IMR-90 (cell line): Measurements from ENCODE around the gene GABBR2. TPM values are rescaled to one million over a fixed set of nuclear protein-coding genes. Genes with fewer than 3 reads are reported as not detected.
A peak's percentile ranks its signal among the peaks of the same experiment; 100 is the strongest.

Source experiments
- ATAC-seq: fragments of 200-7000 bp; cut with Tn5 transposase; 2 replicates; pipeline ENCODE4 v1.9.1; 2020; ENCODE audit warnings: low read depth, mild to moderate bottlenecking, moderate library complexity
- BruUV-seq: library from RNA; stranded (reverse); fragments of 400-500 nt; replicated peaks from 2 replicates; lab custom pipeline; 2021; lab: Mats Ljungman, UMichigan
- CTCF ChIA-PET: fragments of 300-600 bp; formaldehyde crosslinking; extraction: SDS; loops from one replicate; lab custom pipeline; 2021; ENCODE audit warnings: antibody characterized with exemption; lab: Yijun Ruan, JAX
- POLR2A ChIA-PET: fragments of 300-600 bp; sonication (Branson Sonifier 250); formaldehyde crosslinking; loops from one replicate; lab custom pipeline; 2022; ENCODE audit warnings: antibody characterized with exemption; ENCODE audit not compliant: unreplicated experiment; lab: Charles Lee
- DNase-seq: peaks from one replicate; pipeline ENCODE4 v3.0.0; 2013
- H2AFZ ChIP-seq: replicated peaks from 2 replicates; pipeline ENCODE3; 2013; ENCODE audit warnings: low read length, mild to moderate bottlenecking; ENCODE audit not compliant: poor library complexity
- H2AK5ac ChIP-seq: 2 replicates; pipeline ENCODE4 v1.6.1; 2013; ENCODE audit warnings: low read depth, low read length, inconsistent platforms
- H2AK9ac ChIP-seq: replicated peaks from 2 replicates; pipeline ENCODE3; 2013; ENCODE audit warnings: mild to moderate bottlenecking, low read depth, low read length, moderate library complexity; ENCODE audit not compliant: poor library complexity
- H2BK120ac ChIP-seq: 2 replicates; pipeline ENCODE4 v1.6.1; 2013; ENCODE audit warnings: low read depth, low read length, inconsistent platforms
- H2BK15ac ChIP-seq: 3 replicates; pipeline ENCODE4 v1.6.1; 2013; ENCODE audit warnings: low read depth, low read length, inconsistent platforms
- H2BK20ac ChIP-seq: 2 replicates; pipeline ENCODE4 v1.6.1; 2013; ENCODE audit warnings: low read depth, mild to moderate bottlenecking, inconsistent platforms, low read length, moderate library complexity
- H2BK5ac ChIP-seq: 2 replicates; pipeline ENCODE4 v1.6.1; 2013; ENCODE audit warnings: mild to moderate bottlenecking, low read depth, low read length, inconsistent platforms; ENCODE audit not compliant: poor library complexity, severe bottlenecking
- H3K14ac ChIP-seq: replicated peaks from 2 replicates; pipeline ENCODE4 v1.6.1; 2013; ENCODE audit warnings: low read depth, low read length, inconsistent platforms
- H3K18ac ChIP-seq: 2 replicates; pipeline ENCODE4 v1.6.1; 2013; ENCODE audit warnings: low read depth, low read length, control low read depth
- H3K23ac ChIP-seq: 2 replicates; pipeline ENCODE4 v1.6.1; 2013; ENCODE audit warnings: low read depth, low read length, inconsistent platforms
- H3K27ac ChIP-seq: 2 replicates; pipeline ENCODE4 v1.5.1; 2013; ENCODE audit warnings: mild to moderate bottlenecking, control low read depth, low read length; ENCODE audit not compliant: insufficient read depth
- H3K27me3 ChIP-seq: 2 replicates; pipeline ENCODE4 v1.6.1; 2013; ENCODE audit warnings: low read length; ENCODE audit not compliant: control insufficient read depth, insufficient read depth
- H3K36me3 ChIP-seq: 2 replicates; pipeline ENCODE4 v1.6.1; 2013; ENCODE audit warnings: low read length, mixed read lengths; ENCODE audit not compliant: control insufficient read depth, insufficient read depth
- H3K4ac ChIP-seq: 2 replicates; pipeline ENCODE4 v1.6.1; 2013; ENCODE audit warnings: low read depth, low read length, inconsistent platforms
- H3K4me1 ChIP-seq: 2 replicates; pipeline ENCODE4 v1.6.1; 2013; ENCODE audit warnings: low read length, mixed read lengths; ENCODE audit not compliant: control insufficient read depth, insufficient read depth
- H3K4me2 ChIP-seq: 2 replicates; pipeline ENCODE4 v1.6.1; 2013; ENCODE audit warnings: low read depth, mild to moderate bottlenecking, control low read depth, low read length, moderate library complexity
- H3K4me3 ChIP-seq: 2 replicates; pipeline ENCODE4 v1.5.1; 2013; ENCODE audit warnings: low read depth, mild to moderate bottlenecking, control low read depth, low read length, moderate library complexity; ENCODE audit not compliant: insufficient read depth
- H3K56ac ChIP-seq: 2 replicates; pipeline ENCODE4 v1.6.1; 2013; ENCODE audit warnings: low read length, inconsistent platforms; ENCODE audit not compliant: insufficient read depth; ENCODE audit errors: extremely low read depth
- H3K79me1 ChIP-seq, 2 experiments: 2 replicates each; pipeline ENCODE4 v1.6.1; 2013; ENCODE audit warnings: low read length in 2 of 2, inconsistent platforms in 1 of 2, low read depth in 1 of 2
- H3K9ac ChIP-seq: 2 replicates; pipeline ENCODE4 v1.6.1; 2013; ENCODE audit warnings: low read depth, low read length, control low read depth
- H3K9me1 ChIP-seq: 2 replicates; pipeline ENCODE4 v1.6.1; 2013; ENCODE audit warnings: low read length, inconsistent platforms; ENCODE audit not compliant: insufficient read depth
- H3K9me3 ChIP-seq: 2 replicates; pipeline ENCODE4 v1.6.1; 2013; ENCODE audit warnings: low read length; ENCODE audit not compliant: control insufficient read depth, insufficient read depth
- H4K20me1 ChIP-seq: 2 replicates; pipeline ENCODE4 v1.6.1; 2013; ENCODE audit warnings: low read length, inconsistent platforms; ENCODE audit not compliant: insufficient read depth
- H4K5ac ChIP-seq: 2 replicates; pipeline ENCODE4 v1.6.1; 2013; ENCODE audit warnings: mild to moderate bottlenecking, low read depth, low read length, control low read depth
- H4K8ac ChIP-seq, 2 experiments: 2 replicates each; pipeline ENCODE4 v1.6.1; 2013; ENCODE audit warnings: low read depth in 2 of 2, low read length in 2 of 2, control low read depth in 1 of 2, inconsistent platforms in 1 of 2
- H4K91ac ChIP-seq: 2 replicates; pipeline ENCODE4 v1.6.1; 2013; ENCODE audit warnings: low read depth, low read length, inconsistent platforms; ENCODE audit not compliant: insufficient read depth
- CEBPB ChIP-seq: IDR thresholded peaks from 2 replicates; pipeline ENCODE4 v1.6.1; 2012; ENCODE audit warnings: low read depth, low read length, improper control_type of control experiment
- MAFK ChIP-seq: IDR thresholded peaks from 2 replicates; pipeline ENCODE4 v1.6.1; 2012; ENCODE audit warnings: low read depth, low read length, improper control_type of control experiment
- MXI1 ChIP-seq: IDR thresholded peaks from 2 replicates; pipeline ENCODE4 v1.6.1; 2012; ENCODE audit warnings: low read depth, mild to moderate bottlenecking, low read length, moderate library complexity, borderline replicate concordance
- NFE2L2 ChIP-seq: fragments of 150-350 bp; IDR thresholded peaks from 2 replicates; pipeline ENCODE4 v1.6.1; 2016; ENCODE audit warnings: low read depth, mild to moderate bottlenecking, low read length
- USF2 ChIP-seq: fragments of 150-350 bp; IDR thresholded peaks from 2 replicates; pipeline ENCODE4 v1.6.1; 2017; ENCODE audit warnings: mild to moderate bottlenecking, antibody characterized with exemption, low read length, low read depth
- WGBS, 2 experiments: methylation state at CpG; one replicate each; pipeline versions ENCODE4 v1.1.5 to v1.1.7; 2013; ENCODE audit warnings: missing lambda C conversion rate in 2 of 2; ENCODE audit not compliant: insufficient read length in 1 of 2; ENCODE audit errors: extremely low coverage in 2 of 2; 5-methylcytosine and 5-hydroxymethylcytosine counted together
- dilution Hi-C: fragments of 300-500 bp; cut with HindIII; formaldehyde crosslinking; loops from one replicate; pipeline ENCODE4 v1.14.3; 2018; ENCODE audit warnings: low sequenced_read_pairs; ENCODE audit not compliant: unreplicated experiment
- in situ Hi-C: fragments of 300-500 bp; cut with MboI; formaldehyde crosslinking; loops from 3 replicates; pipeline ENCODE4 v1.14.3; 2019; ENCODE audit warnings: low sequenced_read_pairs, inconsistent platforms, mixed read lengths
- intact Hi-C: fragments of 100-400 bp; cut with micrococcal nuclease; formaldehyde crosslinking; loops from 2 replicates; pipeline ENCODE4 v1.10.0; 2022
- polyA plus RNA-seq, 3 experiments: library from polyadenylated mRNA; depleted of rRNA; stranded (reverse); fragments of >200 nt; gene quantifications; 2 replicates each; pipeline ENCODE4 v1.2.3, GENCODE V29; 2012; ENCODE audit warnings: low replicate concordance in 1 of 3
- total RNA-seq: library from RNA; depleted of rRNA; stranded (reverse); fragments of >200 nt; gene quantifications from 2 replicates; pipeline ENCODE4 v1.2.3, GENCODE V29; 2012
- TF ChIP-seq, protein P1 (sequence below): conservative IDR thresholded peaks from 2 replicates; pipeline ENCODE4 v1.5.1; 2012; ENCODE audit warnings: mild to moderate bottlenecking, low read depth, low read length, improper control_type of control experiment

Gene GABBR2
- total and polyA plus RNA-seq, 2 of the 4 experiments (the other 2 are of a cell fraction), result 14.2 to 20.3 TPM

DNA sequence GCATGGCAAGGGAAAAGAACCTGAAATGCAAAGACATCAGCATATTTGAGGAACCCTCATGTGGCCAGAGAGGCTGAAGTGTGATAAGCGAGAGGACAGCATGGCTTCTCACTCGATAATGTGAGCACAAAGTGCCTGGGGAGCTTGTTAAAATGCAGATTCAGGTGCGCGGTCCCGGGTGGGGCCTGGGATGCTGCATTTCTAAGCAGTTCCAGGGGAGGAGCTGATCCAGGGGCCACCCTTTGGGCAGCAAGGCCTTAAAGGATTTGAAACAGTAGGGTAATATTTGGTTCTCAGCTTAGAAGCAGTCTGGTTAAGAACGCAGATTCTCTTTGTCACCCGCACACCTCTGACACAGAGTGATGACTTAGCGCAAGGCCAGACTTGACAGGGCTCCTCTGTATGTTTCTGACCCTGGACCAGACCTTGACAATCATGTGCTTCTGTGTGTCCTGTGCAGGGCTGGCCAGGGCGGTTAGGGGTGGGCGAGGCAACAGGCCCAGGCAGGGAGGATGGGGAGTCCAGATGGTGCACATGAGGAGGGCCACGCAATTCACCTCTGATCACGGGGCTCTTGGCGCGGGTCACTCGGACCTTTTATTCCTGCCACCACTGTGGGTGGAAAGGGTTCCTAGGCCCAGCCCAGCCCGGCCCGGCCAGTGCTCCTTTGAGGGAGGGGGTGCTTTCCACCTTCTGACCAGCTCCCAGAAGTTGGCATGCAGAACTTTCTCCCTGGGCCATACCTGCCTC lies 390.5 kb downstream of the GABBR2 start:
- ChIA-PET POLR2A (no interaction called here), CTCF (no interaction called here)
- peak overlapping the region; percentile 65 for H3K4ac ChIP-seq
- peak overlapping the region; percentile 65 for H2AFZ ChIP-seq
- H3K18ac ChIP-seq, result no peak overlapping the region
- dilution Hi-C loops (no loop called here), intact Hi-C loops (loop anchor here (5.0 to 10.0 kb wide), 3 partner anchors 94 to 474 kb away; no protein-coding TSS in a partner anchor), in situ Hi-C loops (loop anchor here (5.0 kb wide), 2 partner anchors 389 to 454 kb away; partner anchors contain the start of gene GABBR2)
- no peak for DNase-seq
- WGBS, 2 experiments, result 83% methylated on average over 4 of the region's 17 CpGs; no CpG with 5 or more reads in 1 of the 2 experiments
- 0 out of 2 replicates have a peak, but pooled peaks cover 3% of the 10 kb centered on the region for H4K20me1 ChIP-seq
- TF ChIP-seq MXI1 (no peak), CEBPB (no peak), MAFK (no peak), USF2 (no peak), NFE2L2 (no peak)
- TF ChIP-seq, protein P1, sequence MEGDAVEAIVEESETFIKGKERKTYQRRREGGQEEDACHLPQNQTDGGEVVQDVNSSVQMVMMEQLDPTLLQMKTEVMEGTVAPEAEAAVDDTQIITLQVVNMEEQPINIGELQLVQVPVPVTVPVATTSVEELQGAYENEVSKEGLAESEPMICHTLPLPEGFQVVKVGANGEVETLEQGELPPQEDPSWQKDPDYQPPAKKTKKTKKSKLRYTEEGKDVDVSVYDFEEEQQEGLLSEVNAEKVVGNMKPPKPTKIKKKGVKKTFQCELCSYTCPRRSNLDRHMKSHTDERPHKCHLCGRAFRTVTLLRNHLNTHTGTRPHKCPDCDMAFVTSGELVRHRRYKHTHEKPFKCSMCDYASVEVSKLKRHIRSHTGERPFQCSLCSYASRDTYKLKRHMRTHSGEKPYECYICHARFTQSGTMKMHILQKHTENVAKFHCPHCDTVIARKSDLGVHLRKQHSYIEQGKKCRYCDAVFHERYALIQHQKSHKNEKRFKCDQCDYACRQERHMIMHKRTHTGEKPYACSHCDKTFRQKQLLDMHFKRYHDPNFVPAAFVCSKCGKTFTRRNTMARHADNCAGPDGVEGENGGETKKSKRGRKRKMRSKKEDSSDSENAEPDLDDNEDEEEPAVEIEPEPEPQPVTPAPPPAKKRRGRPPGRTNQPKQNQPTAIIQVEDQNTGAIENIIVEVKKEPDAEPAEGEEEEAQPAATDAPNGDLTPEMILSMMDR, result no peak
- H3K27me3 ChIP-seq, result no peaks in the 10 kb centered on the region
- H2BK5ac ChIP-seq, result peak overlapping the region; percentile 64
- peak overlapping the region; percentile 69 for H2BK120ac ChIP-seq
- no peak overlapping the region for H3K9ac ChIP-seq
- H3K4me2 ChIP-seq, result no peak overlapping the region
- peak overlapping the region; percentile 48 for H4K91ac ChIP-seq
- peak overlapping the region; percentile 74 for H2AK5ac ChIP-seq
- no peak overlapping the region for H3K27ac ChIP-seq
- H3K79me1 ChIP-seq, result peaks cover 0 to 57% of the 10 kb centered on the region in 2 experiments; a peak in 2 of 4 replicates
- ATAC-seq, result no peak
- H4K5ac ChIP-seq, result no peak overlapping the region
- H3K9me3 ChIP-seq, result no peaks in the 10 kb centered on the region
- H2BK15ac ChIP-seq, result peak overlapping the region; percentile 48; the same call in 1 of the 3 replicates
- H4K8ac ChIP-seq, result peak overlapping the region in 1 of 2 experiments; percentile 68; a peak in 2 of 4 replicates
- no peak overlapping the region for H3K23ac ChIP-seq
- no peak overlapping the region for H3K56ac ChIP-seq
- H3K4me3 ChIP-seq, result no peak overlapping the region
- peaks cover 28% of the 10 kb centered on the region for H3K9me1 ChIP-seq
- H3K4me1 ChIP-seq, result peaks cover 17% of the 10 kb centered on the region
- H2AK9ac ChIP-seq, result peak overlapping the region; percentile 73
- no peaks in the 10 kb centered on the region for H3K36me3 ChIP-seq
- peak overlapping the region; percentile 58; the same call in 1 of the 2 replicates for H2BK20ac ChIP-seq
- no TSS peak for BruUV-seq
- H3K14ac ChIP-seq, result peak overlapping the region; percentile 84
